Thyroid gland (tissue), 4 donors: ENCODE measurements around the gene SPI1.

Experiments
- POLR2A ChIP-seq, 2 donors: fragments of 450-650 bp; IDR thresholded peaks; one replicate each; pipeline ENCODE4 v1.6.1; 2017; ENCODE audit warnings: antibody characterized with exemption in 2 of 2, mild to moderate bottlenecking in 2 of 2, moderate library complexity in 1 of 2
- TF ChIP-seq, protein P1 (sequence below), 6 experiments: fragments of 200-600 bp in 3 of 6; fragments of 450-650 bp in 3 of 6; sonication (generic) in 3 of 6; IDR thresholded peaks; one replicate each; pipeline ENCODE4 v1.5.1; 2016 to 2019; ENCODE audit warnings: antibody characterized with exemption in 6 of 6, mild to moderate bottlenecking in 2 of 6, inconsistent platforms in 1 of 6, moderate library complexity in 1 of 6

DNA sequence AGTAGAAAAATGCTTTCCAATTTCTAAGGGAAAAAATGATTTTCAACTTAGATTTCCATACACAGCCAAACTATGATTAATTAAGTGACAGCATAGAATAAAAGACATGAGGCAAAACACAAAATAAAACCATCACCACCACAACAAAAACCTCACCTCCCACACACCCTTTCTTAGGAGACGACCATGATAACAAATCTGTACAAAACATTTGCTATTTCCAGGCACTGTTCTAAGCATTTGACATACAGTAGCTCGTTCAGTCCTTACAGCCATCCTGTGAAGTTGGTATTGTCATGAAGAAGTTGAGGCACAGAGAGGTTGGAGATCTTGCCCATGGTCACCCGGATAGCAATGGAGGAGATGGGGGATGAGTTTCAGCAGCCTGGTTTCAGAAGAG is 8.7 kb downstream of the SPI1 start:
- TF ChIP-seq, protein P1, sequence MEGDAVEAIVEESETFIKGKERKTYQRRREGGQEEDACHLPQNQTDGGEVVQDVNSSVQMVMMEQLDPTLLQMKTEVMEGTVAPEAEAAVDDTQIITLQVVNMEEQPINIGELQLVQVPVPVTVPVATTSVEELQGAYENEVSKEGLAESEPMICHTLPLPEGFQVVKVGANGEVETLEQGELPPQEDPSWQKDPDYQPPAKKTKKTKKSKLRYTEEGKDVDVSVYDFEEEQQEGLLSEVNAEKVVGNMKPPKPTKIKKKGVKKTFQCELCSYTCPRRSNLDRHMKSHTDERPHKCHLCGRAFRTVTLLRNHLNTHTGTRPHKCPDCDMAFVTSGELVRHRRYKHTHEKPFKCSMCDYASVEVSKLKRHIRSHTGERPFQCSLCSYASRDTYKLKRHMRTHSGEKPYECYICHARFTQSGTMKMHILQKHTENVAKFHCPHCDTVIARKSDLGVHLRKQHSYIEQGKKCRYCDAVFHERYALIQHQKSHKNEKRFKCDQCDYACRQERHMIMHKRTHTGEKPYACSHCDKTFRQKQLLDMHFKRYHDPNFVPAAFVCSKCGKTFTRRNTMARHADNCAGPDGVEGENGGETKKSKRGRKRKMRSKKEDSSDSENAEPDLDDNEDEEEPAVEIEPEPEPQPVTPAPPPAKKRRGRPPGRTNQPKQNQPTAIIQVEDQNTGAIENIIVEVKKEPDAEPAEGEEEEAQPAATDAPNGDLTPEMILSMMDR (IDR thresholded peaks at IDR 0.05): no peak
- no peak for TF ChIP-seq POLR2A (IDR thresholded peaks at IDR 0.05)
